MM.1S (cell line): ENCODE measurements around the gene RNASEL.

Experiments used
- DNase-seq: peaks from one replicate; pipeline ENCODE4 v3.0.0-alpha.2; 2015
- H2AFZ ChIP-seq: fragments of 300-600 bp; sonication (generic); 2 replicates; pipeline ENCODE4 v1.6.0; 2016; ENCODE audit warnings: antibody characterized with exemption, low read length
- H3F3A ChIP-seq: fragments of 300-600 bp; sonication (generic); 2 replicates; pipeline ENCODE4 v1.6.1; 2016; ENCODE audit warnings: mild to moderate bottlenecking, antibody characterized with exemption, low read length, moderate library complexity, mixed read lengths; ENCODE audit not compliant: insufficient read depth
- H3K27ac ChIP-seq: fragments of 300-600 bp; sonication (generic); 2 replicates; pipeline ENCODE4 v1.5.1; 2016; ENCODE audit warnings: mild to moderate bottlenecking, low read length
- H3K27me3 ChIP-seq: fragments of 300-600 bp; sonication (generic); replicated peaks from 2 replicates; pipeline ENCODE4 v1.6.0; 2016; ENCODE audit warnings: low read length; ENCODE audit not compliant: insufficient read depth
- H3K36me3 ChIP-seq: fragments of 300-600 bp; sonication (generic); replicated peaks from 2 replicates; pipeline ENCODE4 v1.6.1; 2016; ENCODE audit warnings: mild to moderate bottlenecking, low read length, mixed read lengths; ENCODE audit not compliant: insufficient read depth
- H3K4me1 ChIP-seq: fragments of 300-600 bp; sonication (generic); 2 replicates; pipeline ENCODE4 v1.6.1; 2016; ENCODE audit warnings: low read length, mixed read lengths
- H3K4me2 ChIP-seq: fragments of 300-600 bp; sonication (generic); 2 replicates; pipeline ENCODE4 v1.6.0; 2016; ENCODE audit warnings: low read depth, low read length
- H3K4me3 ChIP-seq: fragments of 300-600 bp; sonication (generic); 2 replicates; pipeline ENCODE4 v1.5.1; 2016; ENCODE audit warnings: low read length, mixed read lengths
- H3K79me2 ChIP-seq: fragments of 300-600 bp; sonication (generic); 2 replicates; pipeline ENCODE4 v1.6.1; 2016; ENCODE audit warnings: mixed run types, low read length, mixed read lengths
- H3K9ac ChIP-seq: fragments of 300-600 bp; sonication (generic); 2 replicates; pipeline ENCODE4 v1.6.1; 2016; ENCODE audit warnings: low read length, mixed read lengths
- H3K9me2 ChIP-seq: fragments of 300-600 bp; sonication (generic); replicated peaks from 2 replicates; pipeline ENCODE4 v1.6.1; 2016; ENCODE audit warnings: mild to moderate bottlenecking, low read length, mixed read lengths; ENCODE audit not compliant: insufficient read depth
- H3K9me3 ChIP-seq: fragments of 300-600 bp; sonication (generic); replicated peaks from 2 replicates; pipeline ENCODE4 v1.6.1; 2016; ENCODE audit warnings: mild to moderate bottlenecking, low read length, mixed read lengths; ENCODE audit not compliant: insufficient read depth
- H4K20me1 ChIP-seq: fragments of 300-600 bp; sonication (generic); 2 replicates; pipeline ENCODE4 v1.6.1; 2016; ENCODE audit warnings: mild to moderate bottlenecking, low read length, moderate library complexity, mixed read lengths; ENCODE audit not compliant: insufficient read depth
- CTCF ChIP-seq: fragments of 300-600 bp; sonication (generic); IDR thresholded peaks from 2 replicates; pipeline ENCODE4 v1.5.1; 2016; ENCODE audit warnings: antibody characterized with exemption, low read length, mixed read lengths
- EZH2 ChIP-seq: fragments of 300-600 bp; sonication (generic); optimal IDR thresholded peaks from 2 replicates; pipeline ENCODE3; 2017; ENCODE audit warnings: low read depth, mild to moderate bottlenecking, antibody characterized with exemption, low read length, mixed read lengths
- EZH2phosphoT487 ChIP-seq: fragments of 300-600 bp; sonication (generic); IDR thresholded peaks from 2 replicates; pipeline ENCODE4 v1.6.1; 2018; ENCODE audit warnings: antibody characterized with exemption, low read length

RNASEL gene

GRCh38 chr1:182631954-182632353 is 42.9 kb upstream of the RNASEL start:
- H3F3A ChIP-seq: no peaks in the 10 kb centered on the region
- H3K27me3 ChIP-seq: no peaks in the 10 kb centered on the region
- H4K20me1 ChIP-seq: no peaks in the 10 kb centered on the region
- no peak overlapping the region for H2AFZ ChIP-seq
- no peak for TF ChIP-seq CTCF
- TF ChIP-seq EZH2: no peak
- TF ChIP-seq EZH2phosphoT487: no peak
- H3K9me2 ChIP-seq: no peaks in the 10 kb centered on the region
- no peaks in the 10 kb centered on the region for H3K9me3 ChIP-seq
- H3K9ac ChIP-seq: no peak overlapping the region
- no peaks in the 10 kb centered on the region for H3K36me3 ChIP-seq
- no peak for DNase-seq
- H3K4me1 ChIP-seq: 0 out of 2 replicates have a peak, but pooled peaks cover 1% of the 10 kb centered on the region
- no peak overlapping the region for H3K4me3 ChIP-seq
- no peak overlapping the region for H3K4me2 ChIP-seq
- H3K79me2 ChIP-seq: no peaks in the 10 kb centered on the region
- no peak overlapping the region for H3K27ac ChIP-seq

- H4K20me1 ChIP-seq: no peaks in the 10 kb centered on the region
- H2AFZ ChIP-seq: no peak overlapping the region
- no peaks in the 10 kb centered on the region for H3F3A ChIP-seq
- H3K4me3 ChIP-seq: no peak overlapping the region
- no peak overlapping the region for H3K4me2 ChIP-seq
- H3K9me2 ChIP-seq: no peaks in the 10 kb centered on the region
- H3K9ac ChIP-seq: no peak overlapping the region
- no peaks in the 10 kb centered on the region for H3K79me2 ChIP-seq
- peaks cover 9% of the 10 kb centered on the region for H3K4me1 ChIP-seq
- no peak for DNase-seq
- H3K36me3 ChIP-seq: no peaks in the 10 kb centered on the region
- TF ChIP-seq EZH2: no peak
- TF ChIP-seq CTCF: no peak
- TF ChIP-seq EZH2phosphoT487: no peak
- no peak overlapping the region for H3K27ac ChIP-seq
- no peaks in the 10 kb centered on the region for H3K27me3 ChIP-seq
- no peaks in the 10 kb centered on the region for H3K9me3 ChIP-seq
These were observed 42.1 kb upstream of the RNASEL start for GRCh38 chr1:182631053-182631677.

GRCh38 chr1:182630586-182630985 is 41.5 kb upstream of the RNASEL start:
- no peaks in the 10 kb centered on the region for H3K79me2 ChIP-seq
- no peak overlapping the region for H3K9ac ChIP-seq
- H3F3A ChIP-seq: no peaks in the 10 kb centered on the region
- no peak overlapping the region for H3K4me2 ChIP-seq
- H3K4me3 ChIP-seq: no peak overlapping the region
- no peaks in the 10 kb centered on the region for H4K20me1 ChIP-seq
- H3K36me3 ChIP-seq: no peaks in the 10 kb centered on the region
- no peaks in the 10 kb centered on the region for H3K27me3 ChIP-seq
- no peak for DNase-seq
- H3K27ac ChIP-seq: no peak overlapping the region
- no peaks in the 10 kb centered on the region for H3K9me2 ChIP-seq
- TF ChIP-seq EZH2 (no peak), CTCF (no peak), EZH2phosphoT487 (no peak)
- H2AFZ ChIP-seq: no peak overlapping the region
- H3K4me1 ChIP-seq: peaks cover 14% of the 10 kb centered on the region
- H3K9me3 ChIP-seq: no peaks in the 10 kb centered on the region
